PFSK-1 (cell line): Measurements from ENCODE around the gene KCNQ5.

Experiments
- FOXP2 ChIP-seq: optimal IDR thresholded peaks from 2 replicates; pipeline ENCODE3; 2011; ENCODE audit warnings: borderline replicate concordance, control low read depth, inconsistent platforms; ENCODE audit not compliant: insufficient read depth; ENCODE audit errors: extremely low read length, extremely low read depth
- POLR2AphosphoS5 ChIP-seq: IDR thresholded peaks from 2 replicates; pipeline ENCODE4 v1.6.1; 2012; ENCODE audit warnings: low read depth, mild to moderate bottlenecking, control low read depth, low read length, moderate library complexity
- REST ChIP-seq, 2 experiments: IDR thresholded peaks; 2 replicates each; pipeline versions ENCODE4 v1.6.1 to v1.8.0; 2011 to 2012; ENCODE audit warnings: low read depth in 2 of 2, low read length in 2 of 2, control low read depth in 1 of 2, inconsistent platforms in 1 of 2, mild to moderate bottlenecking in 1 of 2, moderate library complexity in 1 of 2; ENCODE audit not compliant: insufficient read depth in 1 of 2
- SIN3A ChIP-seq: IDR thresholded peaks from 2 replicates; pipeline ENCODE4 v1.6.1; 2012; ENCODE audit warnings: mild to moderate bottlenecking, low read length, moderate library complexity, borderline replicate concordance; ENCODE audit not compliant: insufficient read depth
- TAF1 ChIP-seq: IDR thresholded peaks from 2 replicates; pipeline ENCODE4 v1.6.1; 2012; ENCODE audit warnings: low read length, control low read depth, borderline replicate concordance; ENCODE audit not compliant: insufficient read depth

GRCh38 chr6:72711731-72712130 is 89.9 kb downstream of the KCNQ5 start:
- TF ChIP-seq POLR2AphosphoS5 (no peak), SIN3A (no peak), REST (IDR thresholded peaks at IDR 0.05; ENCODE audit: insufficient read depth in 1 of 2, low read depth in 2 of 2, low read length in 2 of 2) (no peak), TAF1 (no peak), FOXP2 (no peak)
